Spleen (tissue), 7 donors: Measurements from ENCODE around the gene UNC93A.

Source experiments
- POLR2A ChIP-seq, 3 donors: fragments of 450-650 bp; IDR thresholded peaks; one replicate each; pipeline ENCODE4 v1.5.1; 2017; ENCODE audit warnings: antibody characterized with exemption in 3 of 3, mild to moderate bottlenecking in 1 of 3
- POLR2AphosphoS5 ChIP-seq, 3 donors: sonication (generic); formaldehyde crosslinking; IDR thresholded peaks; one replicate each; pipeline ENCODE4 v1.5.1; 2017; ENCODE audit warnings: antibody characterized with exemption in 3 of 3
- TF ChIP-seq, protein P1 (sequence below), 11 experiments: fragments of 200-600 bp in 7 of 11; fragments of 450-650 bp in 4 of 11; sonication (generic) in 4 of 11; IDR thresholded peaks in 8 of 11; conservative IDR thresholded peaks in 3 of 11; 1 replicate in 7 of 11; 2 replicates in 4 of 11; pipeline versions ENCODE4 v1.4.0 to v1.8.0; 2016 to 2021; ENCODE audit warnings: antibody characterized with exemption in 11 of 11, inconsistent platforms in 4 of 11, mild to moderate bottlenecking in 1 of 11
- donor health status: DM: no; HTN: no; CAD: no; lungs with moderate emphysema.
- donor health status: DM: no; HTN: no; CAD: no.
- donor health status: DM: no; HTN: no; CAD: no.

DNA sequence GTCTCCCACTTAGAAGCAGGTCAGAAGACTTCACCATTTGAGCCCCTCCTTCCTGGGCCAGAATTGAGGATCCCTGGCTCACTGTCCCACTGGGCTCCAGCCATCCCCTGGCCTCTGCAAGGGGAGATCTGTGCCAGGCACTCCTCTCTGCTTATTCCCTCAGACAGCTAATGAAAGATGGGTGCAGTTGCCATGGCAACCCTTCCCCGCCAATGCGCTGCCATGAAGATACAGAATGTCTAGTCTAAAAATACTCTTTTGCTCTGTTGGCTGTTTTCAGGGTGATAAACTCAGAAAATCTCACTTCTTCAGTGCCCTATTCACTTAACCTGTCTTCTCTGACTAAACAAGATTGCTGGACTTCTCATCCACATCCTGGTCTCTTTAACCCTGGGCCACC is 20.2 kb downstream of the UNC93A start:
- TF ChIP-seq POLR2AphosphoS5 (IDR thresholded peaks at IDR 0.05) (no peak), POLR2A (IDR thresholded peaks at IDR 0.05) (no peak)
- TF ChIP-seq, protein P1, sequence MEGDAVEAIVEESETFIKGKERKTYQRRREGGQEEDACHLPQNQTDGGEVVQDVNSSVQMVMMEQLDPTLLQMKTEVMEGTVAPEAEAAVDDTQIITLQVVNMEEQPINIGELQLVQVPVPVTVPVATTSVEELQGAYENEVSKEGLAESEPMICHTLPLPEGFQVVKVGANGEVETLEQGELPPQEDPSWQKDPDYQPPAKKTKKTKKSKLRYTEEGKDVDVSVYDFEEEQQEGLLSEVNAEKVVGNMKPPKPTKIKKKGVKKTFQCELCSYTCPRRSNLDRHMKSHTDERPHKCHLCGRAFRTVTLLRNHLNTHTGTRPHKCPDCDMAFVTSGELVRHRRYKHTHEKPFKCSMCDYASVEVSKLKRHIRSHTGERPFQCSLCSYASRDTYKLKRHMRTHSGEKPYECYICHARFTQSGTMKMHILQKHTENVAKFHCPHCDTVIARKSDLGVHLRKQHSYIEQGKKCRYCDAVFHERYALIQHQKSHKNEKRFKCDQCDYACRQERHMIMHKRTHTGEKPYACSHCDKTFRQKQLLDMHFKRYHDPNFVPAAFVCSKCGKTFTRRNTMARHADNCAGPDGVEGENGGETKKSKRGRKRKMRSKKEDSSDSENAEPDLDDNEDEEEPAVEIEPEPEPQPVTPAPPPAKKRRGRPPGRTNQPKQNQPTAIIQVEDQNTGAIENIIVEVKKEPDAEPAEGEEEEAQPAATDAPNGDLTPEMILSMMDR (IDR thresholded peaks at IDR 0.05 in 8 of 11, conservative IDR thresholded peaks at IDR 0.05 in 3 of 11) = no peak
